Measurements from ENCODE around the gene SLC2A11. TPM values are rescaled to one million over a fixed set of nuclear protein-coding genes. Genes with fewer than 3 reads are reported as not detected.
"Not testable (repeated sequence)": the region's sequence is repeated elsewhere in the genome, so short reads cannot be mapped to it uniquely, and the experiment has no call there.

Gene SLC2A11
- total RNA-seq, 1 donor from 2014 or later: 20.3 TPM

GRCh38 chr22:23896523-23897186 is 39.0 kb downstream of the SLC2A11 start:
- ATAC-seq (no peak), DNase-seq (ENCODE audit: missing footprints) (no peak)
- intact Hi-C loops (cut with DNase I): no loop called here

- DNase-seq (ENCODE audit: missing footprints) (no peak), ATAC-seq (no peak)
- intact Hi-C loops (cut with DNase I): no loop called here
Observed at GRCh38 chr22:23897320-23897719, 39.6 kb downstream of the SLC2A11 start.

- intact Hi-C loops (cut with DNase I): no loop called here
- no peak for ATAC-seq
- DNase-seq (ENCODE audit: missing footprints): no peak
Observed at GRCh38 chr22:23898006-23898974, 40.6 kb downstream of the SLC2A11 start.

GRCh38 chr22:23899042-23899745 is 41.5 kb downstream of the SLC2A11 start:
- intact Hi-C loops (cut with DNase I): no loop called here
- no peak for ATAC-seq
- no peak for DNase-seq (ENCODE audit: missing footprints)

- intact Hi-C loops (cut with DNase I); ATAC-seq; DNase-seq (ENCODE audit: missing footprints): not testable (repeated sequence)
Observed at GRCh38 chr22:23900227-23900626, 42.6 kb downstream of the SLC2A11 start.

GRCh38 chr22:23901600-23901999 is 43.9 kb downstream of the SLC2A11 start:
- DNase-seq (ENCODE audit: missing footprints) (no peak), ATAC-seq (no peak)
- intact Hi-C loops (cut with DNase I): no loop called here

GRCh38 chr22:23903328-23903971 is 45.8 kb downstream of the SLC2A11 start:
- no peak for DNase-seq (ENCODE audit: missing footprints)
- no peak for ATAC-seq
- intact Hi-C loops (cut with DNase I): no loop called here

- peak; percentile 56 for ATAC-seq
- peak; percentile 76 for DNase-seq (ENCODE audit: missing footprints)
- intact Hi-C loops (cut with DNase I): no loop called here
Observed at GRCh38 chr22:23904573-23905254, 47.0 kb downstream of the SLC2A11 start.

GRCh38 chr22:23906641-23907040 is 49.0 kb downstream of the SLC2A11 start:
- ATAC-seq (no peak), DNase-seq (ENCODE audit: missing footprints) (no peak)
- intact Hi-C loops (cut with DNase I): no loop called here

GRCh38 chr22:23907423-23907822 is 49.7 kb downstream of the SLC2A11 start:
- intact Hi-C loops (cut with DNase I); DNase-seq (ENCODE audit: missing footprints); ATAC-seq: not testable (repeated sequence)

GRCh38 chr22:23908587-23909205 is 51.0 kb downstream of the SLC2A11 start:
- intact Hi-C loops (cut with DNase I): no loop called here
- ATAC-seq (no peak), DNase-seq (ENCODE audit: missing footprints) (no peak)

- ATAC-seq: no peak
- no peak for DNase-seq (ENCODE audit: missing footprints)
- intact Hi-C loops (cut with DNase I): no loop called here
Observed at GRCh38 chr22:23909296-23909898, 51.7 kb downstream of the SLC2A11 start.

GRCh38 chr22:23910496-23911190 is 53.0 kb downstream of the SLC2A11 start:
- DNase-seq (ENCODE audit: missing footprints) (no peak), ATAC-seq (no peak)
- intact Hi-C loops (cut with DNase I): no loop called here

- DNase-seq (ENCODE audit: missing footprints) (no peak), ATAC-seq (no peak)
- intact Hi-C loops (cut with DNase I): no loop called here
Observed at GRCh38 chr22:23911318-23911980, 53.8 kb downstream of the SLC2A11 start.

- DNase-seq (ENCODE audit: missing footprints) (no peak), ATAC-seq (no peak)
- intact Hi-C loops (cut with DNase I): no loop called here
Observed at GRCh38 chr22:23912293-23912903, 54.7 kb downstream of the SLC2A11 start.

- DNase-seq (ENCODE audit: missing footprints) (no peak), ATAC-seq (no peak)
- intact Hi-C loops (cut with DNase I): no loop called here
Observed at GRCh38 chr22:23913306-23913660, 55.6 kb downstream of the SLC2A11 start.

Measured in Right ventricle myocardium inferior (tissue), 1 donor.